NB4 (cell line): ENCODE results near the gene RAI14.

Source experiments
- CTCF ChIP-seq: IDR thresholded peaks from one replicate; pipeline ENCODE4 v1.5.1; 2012; ENCODE audit warnings: low read depth, low read length
- MAX ChIP-seq: IDR thresholded peaks from 2 replicates; pipeline ENCODE4 v1.6.1; 2011; ENCODE audit warnings: low read depth, low read length
- POLR2A ChIP-seq: IDR thresholded peaks from 2 replicates; pipeline ENCODE4 v1.6.1; 2011; ENCODE audit warnings: mild to moderate bottlenecking; ENCODE audit not compliant: insufficient read length; ENCODE audit errors: extremely low read depth

GRCh38 chr5:34657274-34657921, 1.3 kb downstream of the RAI14 start:
- TF ChIP-seq POLR2A = no peak
- TF ChIP-seq CTCF = no peak
- no peak for TF ChIP-seq MAX
